NCI-H345 (cell line): ENCODE results near the gene PAPSS2.
"Not testable (repeated sequence)": the region's sequence is repeated elsewhere in the genome, so short reads cannot be mapped to it uniquely, and the experiment has no call there.

Experiments used
- DNase-seq: peaks from one replicate; lab custom pipeline; 2025; lab: John Stamatoyannopoulos, UW

The PAPSS2 gene

GRCh38 chr10:87659571-87660483, at the start of gene PAPSS2:
PAPSS2 (plus strand) TSS chr10:87659878; CDS start chr10:87659982, 104 bp downstream.
- DNase-seq, result peak; percentile 21

GRCh38 chr10:87611341-87611740, 48.3 kb upstream of the PAPSS2 start:
- DNase-seq, result not testable (repeated sequence)

DNA sequence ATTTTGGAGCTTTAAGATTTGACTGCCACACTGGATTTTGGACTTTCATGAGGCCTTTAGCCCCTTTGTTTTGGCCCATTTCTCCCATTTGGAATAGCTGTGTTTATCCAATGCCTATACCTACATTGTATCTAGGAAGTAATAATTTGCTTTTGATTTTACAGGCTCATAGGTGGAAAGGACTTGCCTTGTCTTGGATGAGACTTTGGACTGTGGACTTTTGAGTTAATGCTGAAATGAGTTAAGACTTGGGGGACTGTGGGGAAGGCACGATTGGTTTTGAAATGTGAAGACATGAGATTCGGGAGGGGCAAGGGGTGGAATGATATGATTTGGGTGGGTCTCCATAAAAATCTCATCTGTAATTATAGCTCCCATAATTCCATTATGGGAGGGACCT, 47.6 kb upstream of the PAPSS2 start:
- no peak for DNase-seq

DNA sequence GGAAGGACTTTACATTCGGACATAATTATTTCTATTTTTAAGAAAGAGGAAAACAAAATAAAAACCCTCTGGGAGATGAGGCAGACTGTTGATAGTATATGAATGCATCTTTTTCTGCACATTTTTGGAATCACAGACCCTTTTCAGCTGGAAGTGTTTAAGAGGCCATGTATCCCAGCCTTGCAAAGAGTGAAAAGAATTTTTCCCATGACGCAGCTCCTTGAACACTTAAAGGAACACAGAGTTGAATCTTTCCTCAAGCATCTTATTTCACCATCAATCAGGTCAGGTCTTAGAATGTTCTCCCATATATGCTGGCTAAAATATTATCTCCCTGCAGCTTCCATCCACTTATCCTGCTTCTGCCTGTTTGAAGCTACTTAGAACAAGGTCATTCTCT, 45.9 kb upstream of the PAPSS2 start:
- DNase-seq, result no peak

DNA sequence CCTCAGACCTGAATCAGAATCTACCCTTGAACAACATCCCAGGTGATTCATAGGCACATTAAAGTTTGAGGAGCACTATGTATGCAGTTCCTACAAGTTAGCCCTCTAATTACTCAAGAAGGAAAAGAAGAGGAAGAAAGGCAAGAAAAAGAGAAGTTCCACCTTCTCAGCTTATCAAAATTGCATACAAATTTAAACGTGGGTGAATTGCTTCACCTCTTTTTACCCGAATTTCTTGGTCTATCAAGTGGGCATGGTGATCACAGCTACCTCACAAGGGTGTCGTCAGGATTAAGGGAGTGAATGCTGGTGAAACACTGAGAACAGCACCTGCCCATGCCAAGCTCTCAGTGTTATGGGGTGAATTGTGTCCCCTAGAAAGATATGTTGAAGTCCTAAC, 43.8 kb upstream of the PAPSS2 start:
- DNase-seq, result no peak

DNA sequence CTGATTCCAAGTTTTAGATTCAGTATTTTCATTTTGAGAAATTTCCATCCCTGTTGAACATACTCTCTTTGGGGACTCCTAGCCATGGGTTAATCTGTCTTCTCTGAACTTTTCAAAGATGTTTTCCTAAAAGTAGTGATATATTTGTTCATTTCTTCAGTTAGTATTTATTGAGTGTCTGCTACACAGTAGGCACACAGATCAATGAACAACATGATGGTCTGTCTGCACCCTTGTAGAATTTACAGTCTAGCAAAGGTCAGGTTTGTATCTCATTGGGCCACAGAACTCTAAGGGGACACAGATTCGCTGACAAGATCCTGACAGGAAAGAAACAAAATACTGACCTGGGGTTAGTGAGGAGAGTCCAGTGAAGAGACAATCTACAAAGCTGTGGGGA, 42.2 kb upstream of the PAPSS2 start:
- DNase-seq, result no peak

GRCh38 chr10:87618566-87619423, 40.9 kb upstream of the PAPSS2 start:
- no peak for DNase-seq

DNA sequence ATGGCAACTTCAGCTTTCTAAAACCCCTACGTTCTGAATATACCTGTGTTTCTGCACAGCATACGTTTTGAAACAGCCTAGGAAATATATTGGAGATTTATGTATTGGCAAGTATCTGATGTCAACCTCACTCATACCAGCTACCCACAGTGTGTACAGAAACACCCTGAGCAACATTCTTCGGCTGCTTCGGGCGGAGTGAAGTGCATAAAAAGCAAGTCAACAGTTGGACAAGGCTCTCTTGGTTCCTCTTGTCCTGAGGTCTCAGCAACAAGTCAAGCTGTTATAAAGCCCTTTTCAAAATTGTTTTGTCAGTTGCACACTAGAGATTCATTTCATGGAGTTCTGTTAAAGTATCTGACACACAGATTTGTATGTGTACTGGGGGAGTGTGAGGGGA, 40.0 kb upstream of the PAPSS2 start:
- no peak for DNase-seq

DNA sequence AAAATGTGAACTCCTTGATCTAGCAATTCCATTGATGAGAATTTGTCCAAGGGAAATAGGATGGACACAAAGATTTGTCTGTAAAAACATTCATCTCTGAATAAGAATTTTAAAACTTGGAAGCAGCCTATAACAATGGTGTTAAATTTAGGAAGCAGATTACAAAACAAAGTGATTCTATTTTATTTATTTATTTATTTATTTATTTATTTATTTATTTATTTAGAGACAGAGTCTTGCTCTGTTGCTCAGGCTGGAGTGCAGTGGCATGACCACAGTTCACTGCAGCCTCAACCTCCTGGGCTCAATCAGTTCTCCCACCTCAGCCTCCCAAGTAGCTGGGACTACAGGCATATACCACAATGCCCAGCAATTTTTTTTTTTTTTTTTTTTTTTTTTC, 38.2 kb upstream of the PAPSS2 start:
- DNase-seq, result not testable (repeated sequence)

DNA sequence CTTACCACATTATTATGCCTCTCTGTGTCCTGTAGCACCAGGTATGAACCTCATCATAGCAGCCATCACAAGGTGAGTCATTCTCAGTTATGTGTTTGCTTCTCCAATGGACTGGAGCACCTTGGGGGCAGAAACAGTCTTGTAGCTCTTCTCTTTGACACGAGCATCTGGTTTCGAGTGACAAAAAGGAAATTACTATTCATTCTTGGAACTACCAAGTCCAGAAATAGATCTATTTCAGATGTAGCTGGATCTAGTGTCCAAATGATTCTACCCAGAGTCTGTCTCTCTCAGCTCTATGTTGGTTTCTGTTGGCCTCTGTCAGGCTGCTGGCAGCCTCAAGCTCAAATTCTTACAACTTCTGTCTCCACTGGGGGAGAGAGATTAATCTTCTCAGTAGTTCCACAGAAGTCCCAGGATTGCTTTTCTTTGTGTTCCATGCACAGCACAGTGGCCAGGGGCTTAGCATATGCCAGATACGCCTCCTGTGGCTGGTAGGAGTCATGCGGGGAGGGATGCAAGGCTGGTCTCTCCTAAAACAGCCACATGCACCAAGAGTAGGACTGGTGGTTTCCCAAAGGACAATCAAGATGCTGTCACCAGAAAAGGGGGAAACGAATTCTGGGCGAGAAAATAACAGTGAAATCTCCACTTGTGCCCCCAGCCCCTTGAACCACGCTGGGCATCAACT, 37.2 kb upstream of the PAPSS2 start:
- no peak for DNase-seq

DNA sequence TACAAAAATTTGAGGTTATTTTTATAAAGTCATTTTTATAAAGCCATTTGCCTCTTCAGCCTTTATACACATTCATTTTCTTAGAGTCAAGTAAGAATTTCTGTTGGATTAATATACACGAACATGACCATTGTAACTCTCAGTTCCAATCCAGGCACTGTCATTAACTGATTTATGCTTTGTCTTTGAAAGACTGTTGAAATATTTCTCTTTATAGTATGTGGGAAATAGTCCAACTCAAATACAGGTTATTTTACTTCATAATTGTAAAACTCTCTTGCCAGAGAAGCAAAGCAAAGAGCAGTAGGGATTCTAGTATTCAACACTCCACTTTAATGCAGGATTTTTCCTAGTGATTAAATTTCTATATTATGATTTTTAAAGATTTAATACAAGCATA, 36.5 kb upstream of the PAPSS2 start:
- DNase-seq, result no peak

GRCh38 chr10:87625661-87626060, 34.0 kb upstream of the PAPSS2 start:
- DNase-seq, result no peak

GRCh38 chr10:87626422-87626892, 33.2 kb upstream of the PAPSS2 start:
- no peak for DNase-seq

DNA sequence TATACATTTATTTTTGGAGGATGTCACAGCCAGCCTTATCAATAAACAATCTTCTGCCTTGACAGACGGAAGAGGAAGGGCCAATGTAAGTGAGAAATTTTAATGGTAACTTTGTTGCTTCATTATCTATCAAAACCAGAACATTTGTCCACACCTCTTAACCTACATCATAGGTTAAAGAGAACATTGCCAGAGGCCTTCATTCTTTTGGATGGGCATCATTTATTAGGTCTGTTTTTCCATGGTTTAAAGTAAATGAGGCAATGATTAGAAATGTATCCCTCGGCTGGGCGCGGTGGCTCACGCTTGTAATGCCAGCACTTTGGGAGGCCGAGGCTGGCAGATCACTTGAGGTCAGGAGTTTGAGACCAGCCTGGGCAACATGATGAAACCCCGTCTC, 29.5 kb upstream of the PAPSS2 start:
- no peak for DNase-seq

- no peak for DNase-seq
Observed at GRCh38 chr10:87632454-87632853, 27.2 kb upstream of the PAPSS2 start.

GRCh38 chr10:87634311-87634710, 25.4 kb upstream of the PAPSS2 start:
- no peak for DNase-seq

DNA sequence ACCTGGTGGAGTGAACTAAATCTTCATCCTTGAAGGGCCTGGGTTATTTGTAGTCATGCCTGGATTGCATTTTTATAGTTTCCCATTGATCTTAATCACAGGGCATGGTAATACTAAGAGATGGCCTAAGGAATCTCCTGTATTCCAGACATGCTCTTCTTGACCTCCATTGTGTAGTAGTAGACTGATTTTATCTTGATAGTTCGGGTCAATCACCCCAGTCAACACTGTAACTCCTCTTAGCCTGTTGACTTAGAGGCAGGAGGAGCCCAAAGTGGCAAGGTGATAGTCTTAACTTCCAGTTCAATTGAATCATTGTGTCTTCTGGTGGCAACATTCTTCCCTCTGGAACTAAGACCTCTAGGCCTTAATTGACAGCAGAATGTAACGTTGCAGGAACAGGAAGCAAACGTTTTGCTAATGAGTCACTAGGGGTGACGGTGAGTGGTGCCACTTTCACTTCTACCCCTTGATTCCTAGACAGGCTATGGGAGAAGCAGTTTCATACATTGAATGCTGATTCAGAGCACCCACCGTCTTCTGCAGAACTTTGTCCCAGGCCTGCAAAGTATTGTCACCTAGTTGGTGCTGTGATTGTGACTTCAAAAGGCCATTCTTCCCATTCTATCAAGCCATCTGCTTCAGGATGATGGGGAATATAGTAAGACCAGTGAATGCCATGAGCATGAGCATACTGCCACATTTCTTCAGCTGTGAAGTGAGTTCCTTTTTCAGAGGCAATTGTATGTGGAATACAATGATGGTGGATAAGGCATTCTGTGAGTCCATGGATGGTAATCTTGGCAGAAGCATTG, 24.0 kb upstream of the PAPSS2 start:
- DNase-seq, result no peak

DNA sequence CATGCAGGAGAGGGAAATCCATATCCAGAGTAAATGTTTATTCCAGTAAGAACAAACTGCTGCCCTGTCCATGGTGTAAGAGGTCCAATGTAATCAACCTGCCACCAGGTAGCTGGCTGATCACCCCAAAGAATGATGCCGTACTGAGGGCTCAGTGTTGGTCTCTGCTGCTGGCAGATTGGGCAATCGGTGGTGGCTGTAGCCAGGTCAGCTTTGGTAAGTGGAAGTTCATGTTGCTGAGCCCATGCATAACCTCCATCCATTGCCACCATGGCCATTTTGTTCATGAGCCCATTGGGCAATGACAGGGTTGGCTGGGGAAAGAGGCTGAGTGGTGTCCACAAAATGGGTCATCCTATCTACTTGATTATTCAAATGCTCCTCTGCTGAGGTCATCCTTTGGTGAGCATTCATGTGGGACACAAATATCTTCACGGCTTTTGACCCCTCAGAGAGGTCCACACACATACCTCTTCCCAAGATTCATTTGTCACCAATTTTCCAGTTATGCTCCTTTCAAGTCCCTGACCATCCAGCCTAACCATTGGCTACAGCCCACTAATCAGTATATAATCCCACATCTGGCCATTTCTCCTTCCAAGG, 23.3 kb upstream of the PAPSS2 start:
- DNase-seq, result no peak

- DNase-seq, result no peak
Observed at GRCh38 chr10:87639493-87639892, 20.2 kb upstream of the PAPSS2 start.

- DNase-seq, result no peak
Observed at GRCh38 chr10:87640043-87640442, 19.6 kb upstream of the PAPSS2 start.

- no peak for DNase-seq
Observed at GRCh38 chr10:87642486-87642885, 17.2 kb upstream of the PAPSS2 start.
